SK-N-MC (cell line): ENCODE measurements around the gene SCFD1.

Source experiments
- DNase-seq: peaks from one replicate; pipeline ENCODE4 v3.0.0-alpha.2; 2011; ENCODE audit warnings: low read depth, low spot score
- H3K27ac ChIP-seq: fragments of 200-600 bp; sonication (generic); 2 replicates; pipeline ENCODE4 v1.5.1; 2016; ENCODE audit warnings: mixed run types
- H3K36me3 ChIP-seq: fragments of 200-600 bp; sonication (generic); 2 replicates; pipeline ENCODE4 v1.6.1; 2017; ENCODE audit warnings: antibody characterized with exemption, low read length, mixed read lengths; ENCODE audit not compliant: insufficient read depth
- H3K4me3 ChIP-seq: fragments of 200-600 bp; sonication (generic); 2 replicates; pipeline ENCODE4 v1.5.1; 2016
- H3K9ac ChIP-seq: fragments of 200-600 bp; sonication (generic); 2 replicates; pipeline ENCODE4 v1.8.0; 2017; ENCODE audit warnings: mixed run types, mixed read lengths; ENCODE audit not compliant: insufficient read length
- H3K9me3 ChIP-seq: fragments of 200-600 bp; sonication (generic); 2 replicates; pipeline ENCODE4 v1.6.1; 2017; ENCODE audit warnings: low read depth, mild to moderate bottlenecking, antibody characterized with exemption, low read length, moderate library complexity, mixed read lengths
- EZH2 ChIP-seq: fragments of 200-600 bp; sonication (generic); IDR thresholded peaks from one replicate; pipeline ENCODE4 v1.6.1; 2017; ENCODE audit warnings: antibody characterized with exemption
- FOXP2 ChIP-seq: optimal IDR thresholded peaks from 2 replicates; pipeline ENCODE3; 2011; ENCODE audit warnings: mild to moderate bottlenecking, moderate library complexity; ENCODE audit not compliant: insufficient read depth; ENCODE audit errors: extremely low read length, control extremely low read depth
- POLR2AphosphoS5 ChIP-seq: IDR thresholded peaks from 2 replicates; pipeline ENCODE4 v1.6.1; 2012; ENCODE audit warnings: mild to moderate bottlenecking, low read depth, low read length, borderline replicate concordance

Gene SCFD1

GRCh38 chr14:30771595-30771994, 149.5 kb downstream of the SCFD1 start:
- Histone ChIP-seq H3K27ac (no peak overlapping the region), H3K4me3 (no peak overlapping the region), H3K36me3 (no peaks in the 10 kb centered on the region), H3K9me3 (no peaks in the 10 kb centered on the region), H3K9ac (no peak overlapping the region)
- DNase-seq: no peak
- TF ChIP-seq EZH2: no peak
- no peak for TF ChIP-seq POLR2AphosphoS5
- no peak for TF ChIP-seq FOXP2

DNA sequence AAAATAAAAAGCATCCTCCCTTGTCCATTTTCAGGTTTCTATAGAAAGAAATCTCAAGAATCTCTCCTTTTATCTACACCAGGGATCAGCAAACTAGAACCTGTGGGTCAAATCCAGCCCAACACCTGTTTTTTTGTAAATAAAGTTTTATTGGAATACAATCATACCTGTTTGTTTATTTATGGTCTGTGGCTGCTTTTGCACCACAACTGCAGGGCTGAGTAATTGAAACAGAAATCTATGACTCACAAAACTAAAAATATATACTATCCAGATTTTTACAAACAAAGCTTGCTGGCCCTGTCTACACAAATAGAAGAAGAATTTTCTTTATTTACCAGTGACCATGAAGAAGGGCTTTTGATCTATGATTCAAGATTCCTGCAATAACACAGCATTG, 157.1 kb downstream of the SCFD1 start:
- DNase-seq: no peak
- no peak overlapping the region for H3K27ac ChIP-seq
- no peak overlapping the region for H3K4me3 ChIP-seq
- no peaks in the 10 kb centered on the region for H3K36me3 ChIP-seq
- no peak overlapping the region for H3K9ac ChIP-seq
- H3K9me3 ChIP-seq: no peaks in the 10 kb centered on the region
- TF ChIP-seq FOXP2 (no peak), EZH2 (no peak)
